ENCODE data around the gene DOK4. TPM values are rescaled to one million over a fixed set of nuclear protein-coding genes. Genes with fewer than 3 reads are reported as not detected.

Gene DOK4
- total and polyA plus RNA-seq, 3 donors from 2014 or later = 15.5 to 32.9 (median 25.3) TPM

DNA sequence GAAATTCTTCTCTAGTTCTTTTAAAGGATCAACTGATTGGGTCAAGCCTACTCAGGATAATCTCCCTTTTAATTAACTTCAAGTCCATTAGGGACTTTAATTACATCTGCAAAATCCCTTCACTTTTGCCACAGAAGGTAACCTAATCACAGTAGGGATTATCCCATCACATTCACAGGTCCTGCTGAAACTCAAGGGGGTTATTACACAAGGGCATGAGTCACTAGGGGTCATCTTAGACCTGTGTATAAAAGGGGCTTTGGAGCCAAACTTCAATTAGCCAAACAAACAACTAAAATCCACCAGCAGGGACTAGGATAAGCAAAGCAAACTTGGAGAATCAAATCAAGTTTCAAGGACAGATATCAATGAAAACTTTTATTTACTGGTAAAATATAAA lies 58.5 kb downstream of the DOK4 start:
- no peak overlapping the region for H3K4me3 ChIP-seq
- H3K4me1 ChIP-seq = no peaks in the 10 kb centered on the region
- H3K27me3 ChIP-seq = no peaks in the 10 kb centered on the region
- H3K27ac ChIP-seq = no peak overlapping the region
- intact Hi-C loops (cut with DNase I; ENCODE audit: low total_unique reads) = loop anchor here (10.0 kb wide), 1 partner anchor 87 kb away; no protein-coding TSS in a partner anchor
- TF ChIP-seq CTCF (IDR thresholded peaks at IDR 0.05) (no peak), POLR2A (IDR thresholded peaks at IDR 0.05) (no peak)
- DNase-seq = no peak
- H3K36me3 ChIP-seq (ENCODE audit: low read depth, missing control alignments) = no peaks in the 10 kb centered on the region
- H3K9me3 ChIP-seq = no peaks in the 10 kb centered on the region

GRCh38 chr16:57427307-57427706 lies 59.0 kb downstream of the DOK4 start:
- H3K36me3 ChIP-seq (ENCODE audit: low read depth, missing control alignments) = no peaks in the 10 kb centered on the region
- no peaks in the 10 kb centered on the region for H3K27me3 ChIP-seq
- WGBS, 2 donors = 72 to 76% methylated on average over 8 of the region's 8 CpGs
- no peak for DNase-seq
- H3K4me1 ChIP-seq = no peaks in the 10 kb centered on the region
- H3K27ac ChIP-seq = no peak overlapping the region
- H3K4me3 ChIP-seq = no peak overlapping the region
- intact Hi-C loops (cut with DNase I; ENCODE audit: low total_unique reads) = loop anchor here (10.0 kb wide), 1 partner anchor 87 kb away; no protein-coding TSS in a partner anchor
- TF ChIP-seq POLR2A (IDR thresholded peaks at IDR 0.05) (no peak), CTCF (IDR thresholded peaks at IDR 0.05) (no peak)
- no peaks in the 10 kb centered on the region for H3K9me3 ChIP-seq

DNA sequence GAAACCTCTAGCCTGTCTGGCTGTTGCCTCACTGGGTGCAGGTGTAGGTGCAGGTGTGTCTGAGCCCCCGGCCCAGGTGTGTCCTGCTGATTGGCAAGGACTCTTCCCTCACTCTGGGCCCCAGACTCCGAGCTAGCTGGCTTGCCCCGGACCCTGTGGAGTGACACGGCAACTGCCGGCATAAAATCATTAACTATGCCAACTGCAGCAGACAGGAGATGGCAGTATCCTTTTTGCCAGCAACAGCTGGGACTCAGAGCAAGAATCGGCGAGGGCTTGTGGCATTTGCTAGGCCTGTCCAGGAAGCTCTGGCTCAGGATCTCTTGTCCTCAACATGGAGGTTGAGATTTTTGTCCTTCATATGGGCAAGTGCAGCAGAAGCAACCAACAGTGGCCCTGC lies 59.9 kb downstream of the DOK4 start:
- no peak for DNase-seq
- intact Hi-C loops (cut with DNase I; ENCODE audit: low total_unique reads) = loop anchor here (10.0 kb wide), 1 partner anchor 88 kb away; no protein-coding TSS in a partner anchor
- no peak overlapping the region for H3K4me3 ChIP-seq
- H3K27me3 ChIP-seq = no peaks in the 10 kb centered on the region
- no peaks in the 10 kb centered on the region for H3K36me3 ChIP-seq (ENCODE audit: low read depth, missing control alignments)
- WGBS, 2 donors = 86% methylated on average over 7 of the region's 7 CpGs; no CpG with 5 or more reads in 1 of the 2 donors
- no peaks in the 10 kb centered on the region for H3K4me1 ChIP-seq
- no peak overlapping the region for H3K27ac ChIP-seq
- H3K9me3 ChIP-seq = no peaks in the 10 kb centered on the region
- TF ChIP-seq CTCF (IDR thresholded peaks at IDR 0.05) (no peak), POLR2A (IDR thresholded peaks at IDR 0.05) (no peak)

- 72 to 76% methylated on average over 3 of the region's 3 CpGs for WGBS, 2 donors
- intact Hi-C loops (cut with DNase I; ENCODE audit: low total_unique reads) = loop anchor here (10.0 kb wide), 1 partner anchor 90 kb away; no protein-coding TSS in a partner anchor
- TF ChIP-seq CTCF (IDR thresholded peaks at IDR 0.05) = no peak
- no peak for TF ChIP-seq POLR2A (IDR thresholded peaks at IDR 0.05)
- H3K27ac ChIP-seq = no peak overlapping the region
- DNase-seq = no peak
- H3K9me3 ChIP-seq = no peaks in the 10 kb centered on the region
- peaks cover 1% of the 10 kb centered on the region for H3K4me1 ChIP-seq
- no peaks in the 10 kb centered on the region for H3K27me3 ChIP-seq
- H3K4me3 ChIP-seq = no peak overlapping the region
- no peaks in the 10 kb centered on the region for H3K36me3 ChIP-seq (ENCODE audit: low read depth, missing control alignments)
Measured at GRCh38 chr16:57424583-57424982, 61.7 kb downstream of the DOK4 start.

DNA sequence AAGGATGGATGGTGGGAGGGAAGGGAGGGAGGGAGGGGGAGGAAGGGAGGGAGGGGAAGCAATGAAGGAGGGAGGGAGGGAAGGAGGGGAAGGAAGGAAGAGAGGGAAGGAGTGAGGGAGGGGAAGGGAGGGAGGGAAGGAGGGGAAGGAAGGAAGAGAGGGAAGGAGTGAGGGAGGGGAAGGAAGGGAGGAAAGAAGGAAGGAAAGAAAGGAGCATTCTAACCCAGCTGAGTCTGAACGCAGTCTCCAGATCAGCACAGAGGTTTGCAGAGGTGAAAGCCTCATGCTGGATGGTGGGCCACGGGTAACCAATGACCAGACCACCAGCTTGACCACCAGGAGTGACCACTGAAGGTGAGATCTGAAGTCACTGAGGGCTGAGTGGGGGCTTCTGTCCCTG lies 63.1 kb downstream of the DOK4 start:
- peaks cover 9% of the 10 kb centered on the region for H3K4me1 ChIP-seq
- DNase-seq = no peak
- WGBS, 2 donors = 78 to 82% methylated on average over 2 of the region's 2 CpGs
- H3K4me3 ChIP-seq = no peak overlapping the region
- no peak overlapping the region for H3K27ac ChIP-seq
- no peaks in the 10 kb centered on the region for H3K36me3 ChIP-seq (ENCODE audit: low read depth, missing control alignments)
- H3K9me3 ChIP-seq = no peaks in the 10 kb centered on the region
- no peaks in the 10 kb centered on the region for H3K27me3 ChIP-seq
- intact Hi-C loops (cut with DNase I; ENCODE audit: low total_unique reads) = loop anchor here (10.0 kb wide), 1 partner anchor 92 kb away; no protein-coding TSS in a partner anchor
- no peak for TF ChIP-seq POLR2A (IDR thresholded peaks at IDR 0.05)
- TF ChIP-seq CTCF (IDR thresholded peaks at IDR 0.05) = no peak

All from testis (tissue), 3 donors.